ENCODE results near the gene ATP2C2.

The ATP2C2 gene

GRCh38 chr16:84476401-84476800 lies 108.1 kb downstream of the ATP2C2 start:
- no peak for DNase-seq (ENCODE audit: low read depth)

GRCh38 chr16:84477661-84478060 lies 109.3 kb downstream of the ATP2C2 start:
- DNase-seq (ENCODE audit: low read depth): no peak

- no peak for DNase-seq (ENCODE audit: low read depth)
These were observed 110.0 kb downstream of the ATP2C2 start for GRCh38 chr16:84478172-84478947.

- no peak for DNase-seq (ENCODE audit: low read depth)
These were observed 111.5 kb downstream of the ATP2C2 start for GRCh38 chr16:84479716-84480450.

GRCh38 chr16:84481051-84481735 lies 112.9 kb downstream of the ATP2C2 start:
- no peak for DNase-seq (ENCODE audit: low read depth)

- DNase-seq (ENCODE audit: low read depth): no peak
These were observed 113.9 kb downstream of the ATP2C2 start for GRCh38 chr16:84482001-84482891.

- DNase-seq (ENCODE audit: low read depth): no peak
These were observed 114.9 kb downstream of the ATP2C2 start for GRCh38 chr16:84482951-84483881.

- no peak for DNase-seq (ENCODE audit: low read depth)
These were observed 115.7 kb downstream of the ATP2C2 start for GRCh38 chr16:84483882-84484565.

GRCh38 chr16:84484579-84485254 lies 116.4 kb downstream of the ATP2C2 start:
- no peak for DNase-seq (ENCODE audit: low read depth)

GRCh38 chr16:84485255-84486010 lies 117.1 kb downstream of the ATP2C2 start:
- no peak for DNase-seq (ENCODE audit: low read depth)

GRCh38 chr16:84486126-84486525 lies 117.8 kb downstream of the ATP2C2 start:
- no peak for DNase-seq (ENCODE audit: low read depth)

- DNase-seq (ENCODE audit: low read depth): no peak
These were observed 118.4 kb downstream of the ATP2C2 start for GRCh38 chr16:84486551-84487235.

- no peak for DNase-seq (ENCODE audit: low read depth)
These were observed 119.0 kb downstream of the ATP2C2 start for GRCh38 chr16:84487358-84487757.

- no peak for DNase-seq (ENCODE audit: low read depth)
These were observed 120.8 kb downstream of the ATP2C2 start for GRCh38 chr16:84489131-84489530.

- DNase-seq (ENCODE audit: low read depth): no peak
These were observed 127.2 kb downstream of the ATP2C2 start for GRCh38 chr16:84495506-84495905.

GRCh38 chr16:84496991-84497390 lies 128.7 kb downstream of the ATP2C2 start:
- no peak for DNase-seq (ENCODE audit: low read depth)

- DNase-seq (ENCODE audit: low read depth): no peak
These were observed 129.3 kb downstream of the ATP2C2 start for GRCh38 chr16:84497418-84498222.

Data from activated T-cell treated with anti-CD3 and anti-CD28 coated beads for 24 hours (primary cell).